HepG2 (cell line): Measurements from ENCODE around the gene SIGLEC6.

Source experiments
- CTCF ChIP-seq: sonication (generic); formaldehyde crosslinking; IDR thresholded peaks from 2 replicates; pipeline ENCODE4 v1.5.0; 2020; ENCODE audit warnings: mild to moderate bottlenecking, missing genetic modification reagents, moderate library complexity
- POLR2A ChIP-seq, 2 experiments: IDR thresholded peaks; 2 replicates each; pipeline ENCODE4 v1.6.1; 2011; ENCODE audit warnings: low read depth in 2 of 2, low read length in 2 of 2, mild to moderate bottlenecking in 1 of 2, moderate library complexity in 1 of 2; ENCODE audit not compliant: insufficient read depth in 1 of 2
- REST ChIP-seq, 2 experiments: IDR thresholded peaks; 2 replicates each; pipeline ENCODE4 v1.6.1; 2011 to 2012; ENCODE audit warnings: low read length in 2 of 2, borderline replicate concordance in 1 of 2, low read depth in 1 of 2, mild to moderate bottlenecking in 1 of 2, moderate library complexity in 1 of 2
- RFXAP ChIP-seq: sonication (generic); formaldehyde crosslinking; IDR thresholded peaks from 2 replicates; pipeline ENCODE4 v1.4.0; 2020; ENCODE audit warnings: missing genetic modification reagents, borderline replicate concordance
- SIN3B ChIP-seq: fragments of 150-350 bp; IDR thresholded peaks from 2 replicates; pipeline ENCODE4 v1.6.1; 2014; ENCODE audit warnings: low read length

GRCh38 chr19:51521781-51522180 lies 9.7 kb downstream of the SIGLEC6 start:
- TF ChIP-seq SIN3B: no peak
- no peak for TF ChIP-seq RFXAP (CRISPR knock-in tag)
- TF ChIP-seq POLR2A (IDR thresholded peaks at IDR 0.05; ENCODE audit: insufficient read depth in 1 of 2, low read depth in 2 of 2, low read length in 2 of 2): no peak
- no peak for TF ChIP-seq REST (IDR thresholded peaks at IDR 0.05; ENCODE audit: borderline replicate concordance in 1 of 2, low read depth in 1 of 2, low read length in 2 of 2)
- TF ChIP-seq CTCF (CRISPR knock-in tag): no peak
